WTC11 (cell line): ENCODE measurements around the gene FLT3.

Source experiments
- ESRRA ChIP-seq: sonication (generic); formaldehyde crosslinking; IDR thresholded peaks from 2 replicates; pipeline ENCODE4 v1.8.1; 2022; ENCODE audit warnings: mild to moderate bottlenecking, missing genetic modification reagents, borderline replicate concordance
- TF ChIP-seq, protein P1 (sequence below): fragments of 200-600 bp; IDR thresholded peaks from 2 replicates; pipeline ENCODE4 v1.8.0; 2022; ENCODE audit warnings: antibody characterized with exemption
- TF ChIP-seq, protein P2 (sequence below): sonication (generic); formaldehyde crosslinking; IDR thresholded peaks from 2 replicates; pipeline ENCODE4 v1.8.1; 2023; ENCODE audit warnings: mild to moderate bottlenecking, missing genetic modification reagents, moderate library complexity
- TF ChIP-seq, protein P3 (sequence below): sonication (generic); formaldehyde crosslinking; IDR thresholded peaks from 2 replicates; pipeline ENCODE4 v1.8.1; 2022; ENCODE audit warnings: low read depth, mild to moderate bottlenecking, moderate library complexity, missing genetic modification reagents, borderline replicate concordance

DNA sequence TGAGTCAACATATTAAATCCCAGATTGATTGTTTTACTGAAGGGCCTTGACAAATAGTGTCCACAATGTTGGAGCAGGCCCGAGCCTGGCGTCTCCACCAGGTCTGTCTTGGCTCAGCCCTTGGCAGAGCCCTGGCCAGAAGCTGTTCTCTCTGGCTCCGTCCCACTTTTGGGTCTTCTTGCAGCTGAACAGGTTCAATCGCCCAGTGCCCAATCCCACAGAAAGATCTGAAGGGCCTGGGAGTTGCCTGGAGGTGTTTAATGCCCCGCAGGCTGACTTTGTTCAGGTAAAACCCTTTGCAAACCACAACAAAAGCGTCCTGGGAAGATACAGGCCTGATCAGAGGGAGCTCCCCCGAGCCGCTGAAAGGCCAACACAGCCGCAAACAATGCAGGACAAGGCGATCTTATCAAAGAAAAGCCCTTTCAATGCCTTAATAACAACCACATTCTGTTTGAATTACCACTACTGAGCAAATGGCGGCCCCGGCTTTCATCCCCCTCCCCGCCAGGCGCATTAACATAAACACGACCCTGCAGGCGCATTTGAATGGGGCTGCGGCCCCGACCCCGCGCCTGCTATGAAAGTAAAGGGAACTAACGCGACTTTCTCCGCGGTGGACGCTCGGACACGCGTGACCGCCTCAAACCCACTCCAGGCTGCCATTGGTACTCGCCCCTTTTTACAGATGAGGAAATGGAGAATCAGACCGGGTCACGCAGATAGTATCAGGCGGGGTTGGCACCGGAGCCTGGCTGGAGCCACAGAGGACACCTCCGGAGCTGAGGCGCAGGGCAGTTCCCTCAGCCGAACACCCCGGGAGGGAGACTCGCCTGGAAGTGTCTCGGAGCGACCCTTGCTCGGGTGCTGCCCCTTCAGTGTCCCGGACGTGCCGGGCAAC lies 134.4 kb downstream of the FLT3 start:
- no peak for TF ChIP-seq ESRRA (CRISPR knock-in tag)
- TF ChIP-seq, protein P1, sequence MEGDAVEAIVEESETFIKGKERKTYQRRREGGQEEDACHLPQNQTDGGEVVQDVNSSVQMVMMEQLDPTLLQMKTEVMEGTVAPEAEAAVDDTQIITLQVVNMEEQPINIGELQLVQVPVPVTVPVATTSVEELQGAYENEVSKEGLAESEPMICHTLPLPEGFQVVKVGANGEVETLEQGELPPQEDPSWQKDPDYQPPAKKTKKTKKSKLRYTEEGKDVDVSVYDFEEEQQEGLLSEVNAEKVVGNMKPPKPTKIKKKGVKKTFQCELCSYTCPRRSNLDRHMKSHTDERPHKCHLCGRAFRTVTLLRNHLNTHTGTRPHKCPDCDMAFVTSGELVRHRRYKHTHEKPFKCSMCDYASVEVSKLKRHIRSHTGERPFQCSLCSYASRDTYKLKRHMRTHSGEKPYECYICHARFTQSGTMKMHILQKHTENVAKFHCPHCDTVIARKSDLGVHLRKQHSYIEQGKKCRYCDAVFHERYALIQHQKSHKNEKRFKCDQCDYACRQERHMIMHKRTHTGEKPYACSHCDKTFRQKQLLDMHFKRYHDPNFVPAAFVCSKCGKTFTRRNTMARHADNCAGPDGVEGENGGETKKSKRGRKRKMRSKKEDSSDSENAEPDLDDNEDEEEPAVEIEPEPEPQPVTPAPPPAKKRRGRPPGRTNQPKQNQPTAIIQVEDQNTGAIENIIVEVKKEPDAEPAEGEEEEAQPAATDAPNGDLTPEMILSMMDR: no peak
- TF ChIP-seq, protein P2, sequence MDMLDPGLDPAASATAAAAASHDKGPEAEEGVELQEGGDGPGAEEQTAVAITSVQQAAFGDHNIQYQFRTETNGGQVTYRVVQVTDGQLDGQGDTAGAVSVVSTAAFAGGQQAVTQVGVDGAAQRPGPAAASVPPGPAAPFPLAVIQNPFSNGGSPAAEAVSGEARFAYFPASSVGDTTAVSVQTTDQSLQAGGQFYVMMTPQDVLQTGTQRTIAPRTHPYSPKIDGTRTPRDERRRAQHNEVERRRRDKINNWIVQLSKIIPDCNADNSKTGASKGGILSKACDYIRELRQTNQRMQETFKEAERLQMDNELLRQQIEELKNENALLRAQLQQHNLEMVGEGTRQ (CRISPR knock-in tag): no peak
- TF ChIP-seq, protein P3, sequence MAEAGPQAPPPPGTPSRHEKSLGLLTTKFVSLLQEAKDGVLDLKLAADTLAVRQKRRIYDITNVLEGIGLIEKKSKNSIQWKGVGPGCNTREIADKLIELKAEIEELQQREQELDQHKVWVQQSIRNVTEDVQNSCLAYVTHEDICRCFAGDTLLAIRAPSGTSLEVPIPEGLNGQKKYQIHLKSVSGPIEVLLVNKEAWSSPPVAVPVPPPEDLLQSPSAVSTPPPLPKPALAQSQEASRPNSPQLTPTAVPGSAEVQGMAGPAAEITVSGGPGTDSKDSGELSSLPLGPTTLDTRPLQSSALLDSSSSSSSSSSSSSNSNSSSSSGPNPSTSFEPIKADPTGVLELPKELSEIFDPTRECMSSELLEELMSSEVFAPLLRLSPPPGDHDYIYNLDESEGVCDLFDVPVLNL (CRISPR knock-in tag): no peak
